ENCODE results near the gene SMAGP.

Gene SMAGP

DNA sequence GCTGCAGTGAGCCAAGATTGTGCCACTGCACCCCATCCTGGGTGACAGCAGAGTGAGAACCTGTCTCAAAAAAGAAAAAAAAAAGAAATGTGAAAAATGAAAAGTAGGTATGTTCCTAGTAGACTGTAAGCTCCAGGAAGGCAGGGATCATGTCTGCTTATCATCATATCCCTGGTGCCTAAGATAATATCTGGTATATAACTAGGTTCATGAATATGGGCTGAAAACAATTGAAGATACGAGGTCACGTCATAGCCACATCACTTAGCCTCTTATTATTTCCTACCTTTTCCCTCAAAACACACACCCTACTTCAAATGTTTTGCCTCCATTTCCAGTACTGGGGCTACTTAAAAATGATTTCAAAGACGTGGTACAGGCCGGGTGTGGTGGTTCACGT is 55.3 kb downstream of the SMAGP start:
- no peak for DNase-seq (ENCODE audit: low read depth)
- TF ChIP-seq, protein P1, sequence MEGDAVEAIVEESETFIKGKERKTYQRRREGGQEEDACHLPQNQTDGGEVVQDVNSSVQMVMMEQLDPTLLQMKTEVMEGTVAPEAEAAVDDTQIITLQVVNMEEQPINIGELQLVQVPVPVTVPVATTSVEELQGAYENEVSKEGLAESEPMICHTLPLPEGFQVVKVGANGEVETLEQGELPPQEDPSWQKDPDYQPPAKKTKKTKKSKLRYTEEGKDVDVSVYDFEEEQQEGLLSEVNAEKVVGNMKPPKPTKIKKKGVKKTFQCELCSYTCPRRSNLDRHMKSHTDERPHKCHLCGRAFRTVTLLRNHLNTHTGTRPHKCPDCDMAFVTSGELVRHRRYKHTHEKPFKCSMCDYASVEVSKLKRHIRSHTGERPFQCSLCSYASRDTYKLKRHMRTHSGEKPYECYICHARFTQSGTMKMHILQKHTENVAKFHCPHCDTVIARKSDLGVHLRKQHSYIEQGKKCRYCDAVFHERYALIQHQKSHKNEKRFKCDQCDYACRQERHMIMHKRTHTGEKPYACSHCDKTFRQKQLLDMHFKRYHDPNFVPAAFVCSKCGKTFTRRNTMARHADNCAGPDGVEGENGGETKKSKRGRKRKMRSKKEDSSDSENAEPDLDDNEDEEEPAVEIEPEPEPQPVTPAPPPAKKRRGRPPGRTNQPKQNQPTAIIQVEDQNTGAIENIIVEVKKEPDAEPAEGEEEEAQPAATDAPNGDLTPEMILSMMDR (IDR thresholded peaks at IDR 0.05; ENCODE audit: low read length, missing control alignments) = no peak

DNA sequence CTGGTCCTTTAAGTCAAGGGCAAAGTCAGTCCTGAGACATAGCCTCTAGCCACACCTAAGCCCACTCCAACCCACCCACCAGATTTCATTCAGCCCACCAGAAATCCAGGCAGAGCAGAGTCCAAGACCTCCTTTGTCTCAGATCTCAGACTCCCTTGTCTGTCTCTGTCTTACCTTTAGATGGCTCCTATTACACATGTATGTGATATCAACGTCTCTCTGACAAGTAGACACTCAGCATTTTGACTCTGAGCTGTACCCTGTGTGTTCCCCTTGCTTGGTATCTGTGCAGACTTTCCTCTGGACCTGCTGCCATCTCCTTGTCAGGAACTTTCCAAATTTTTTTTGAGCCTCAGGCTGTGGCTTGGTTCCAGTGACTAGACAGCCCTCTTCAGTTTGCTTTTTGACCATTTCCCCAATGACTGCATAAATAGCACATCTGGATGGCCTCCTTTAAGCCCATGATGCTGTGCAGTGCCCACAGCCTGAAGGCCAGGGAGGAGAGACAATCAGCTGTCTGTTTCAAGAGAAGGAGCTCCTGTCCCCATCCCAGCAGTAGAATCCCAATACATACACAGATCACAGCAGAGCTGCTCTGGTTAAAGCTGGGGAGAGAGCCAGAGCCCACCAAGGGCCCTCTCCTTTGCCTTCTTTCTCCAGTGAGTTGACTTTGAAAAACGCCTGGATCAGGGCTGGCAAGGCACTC is 59.4 kb downstream of the SMAGP start:
- TF ChIP-seq, protein P1 (IDR thresholded peaks at IDR 0.05; ENCODE audit: low read length, missing control alignments) = no peak
- no peak for DNase-seq (ENCODE audit: low read depth)
- H3K4me3 ChIP-seq (replicated peaks; ENCODE audit: low read depth, low read length) = no peak overlapping the region

More for the DNA sequence above, 55.3 kb downstream of the SMAGP start:
- no peak overlapping the region for H3K4me3 ChIP-seq (replicated peaks; ENCODE audit: low read depth, low read length)

DNA sequence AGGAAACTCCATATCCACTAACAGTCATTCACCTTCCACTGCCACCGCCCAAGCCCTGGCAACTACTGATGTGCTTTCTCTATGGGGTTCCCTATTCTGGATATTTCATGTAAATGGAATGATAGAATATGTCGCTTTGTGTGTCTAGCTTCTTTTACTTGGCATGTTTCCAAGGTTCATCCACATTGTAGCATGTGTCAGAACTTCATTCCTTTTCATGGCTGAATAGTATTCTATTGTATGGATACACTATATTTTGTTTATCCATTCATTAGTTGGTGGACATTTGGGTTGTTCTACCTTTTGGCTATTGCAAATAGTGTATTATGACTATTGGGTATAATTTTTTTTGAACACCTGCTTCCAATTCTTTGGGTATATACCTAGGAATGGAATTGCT is 61.0 kb downstream of the SMAGP start:
- H3K4me3 ChIP-seq (replicated peaks; ENCODE audit: low read depth, low read length) = no peak overlapping the region
- no peak for DNase-seq (ENCODE audit: low read depth)
- TF ChIP-seq, protein P1 (IDR thresholded peaks at IDR 0.05; ENCODE audit: low read length, missing control alignments) = no peak

DNA sequence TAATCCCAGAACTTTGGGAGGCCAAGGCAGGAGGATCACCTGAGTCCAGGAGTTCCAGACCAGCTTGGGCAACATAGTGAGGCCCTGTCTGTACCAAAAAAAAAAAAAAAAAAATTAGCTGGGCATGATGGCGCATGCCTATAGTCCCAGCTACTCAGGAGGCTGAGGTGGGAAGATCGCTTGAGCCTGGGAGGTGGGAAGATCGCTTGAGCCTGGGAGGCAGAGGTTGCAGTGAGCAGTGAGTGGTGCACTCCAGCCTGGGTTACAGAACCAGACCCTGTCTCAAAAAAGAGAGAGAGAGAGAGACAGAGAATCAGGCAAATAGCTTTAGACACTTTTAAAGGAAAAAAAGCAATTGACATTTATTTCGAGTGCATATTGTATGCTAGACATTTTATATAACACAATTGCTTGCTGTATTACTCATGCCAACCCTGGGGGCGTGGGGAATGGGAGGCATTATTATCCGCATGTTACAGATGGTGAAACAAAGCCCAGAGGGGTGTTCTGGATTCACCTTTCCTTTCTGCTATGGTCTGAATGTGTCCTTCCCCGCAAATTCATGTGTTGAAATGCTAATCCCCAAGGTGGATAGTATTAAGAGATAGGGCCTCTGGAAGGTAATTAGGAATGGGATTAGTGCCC is 62.1 kb downstream of the SMAGP start:
- TF ChIP-seq, protein P1 (IDR thresholded peaks at IDR 0.05; ENCODE audit: low read length, missing control alignments) = no peak

GRCh38 chr12:51205350-51205749 is 64.9 kb downstream of the SMAGP start:
- no peak for DNase-seq (ENCODE audit: low read depth)
- TF ChIP-seq, protein P1 (IDR thresholded peaks at IDR 0.05; ENCODE audit: low read length, missing control alignments) = no peak
- H3K4me3 ChIP-seq (replicated peaks; ENCODE audit: low read depth, low read length) = no peak overlapping the region

More for the DNA sequence above, 62.1 kb downstream of the SMAGP start:
- no peak for DNase-seq (ENCODE audit: low read depth)
- H3K4me3 ChIP-seq (replicated peaks; ENCODE audit: low read depth, low read length) = no peak overlapping the region

DNA sequence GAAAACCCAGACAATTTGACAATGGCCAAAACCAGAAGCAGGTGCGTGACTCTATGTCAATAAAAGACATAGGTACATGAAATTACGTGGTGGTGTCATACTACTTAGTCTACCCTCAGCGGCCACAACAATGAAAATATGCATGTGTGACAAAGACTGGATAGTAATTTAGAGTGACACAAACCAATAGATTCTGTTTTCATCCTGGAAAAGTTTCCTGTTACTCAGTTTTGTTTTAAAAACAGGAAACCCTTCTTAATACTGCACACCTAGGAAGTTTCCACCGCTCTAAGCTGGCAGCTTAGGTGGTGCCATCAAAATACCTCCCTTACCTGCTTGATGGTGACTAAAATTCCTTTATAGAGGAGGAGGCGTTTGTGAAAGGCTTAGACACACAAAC is 67.5 kb downstream of the SMAGP start:
- no peak overlapping the region for H3K4me3 ChIP-seq (replicated peaks; ENCODE audit: low read depth, low read length)
- DNase-seq (ENCODE audit: low read depth) = no peak
- TF ChIP-seq, protein P1 (IDR thresholded peaks at IDR 0.05; ENCODE audit: low read length, missing control alignments) = no peak

Data from fibroblast of pulmonary artery (primary cell).